ENCODE measurements around the gene ULK4.

The ULK4 gene

DNA sequence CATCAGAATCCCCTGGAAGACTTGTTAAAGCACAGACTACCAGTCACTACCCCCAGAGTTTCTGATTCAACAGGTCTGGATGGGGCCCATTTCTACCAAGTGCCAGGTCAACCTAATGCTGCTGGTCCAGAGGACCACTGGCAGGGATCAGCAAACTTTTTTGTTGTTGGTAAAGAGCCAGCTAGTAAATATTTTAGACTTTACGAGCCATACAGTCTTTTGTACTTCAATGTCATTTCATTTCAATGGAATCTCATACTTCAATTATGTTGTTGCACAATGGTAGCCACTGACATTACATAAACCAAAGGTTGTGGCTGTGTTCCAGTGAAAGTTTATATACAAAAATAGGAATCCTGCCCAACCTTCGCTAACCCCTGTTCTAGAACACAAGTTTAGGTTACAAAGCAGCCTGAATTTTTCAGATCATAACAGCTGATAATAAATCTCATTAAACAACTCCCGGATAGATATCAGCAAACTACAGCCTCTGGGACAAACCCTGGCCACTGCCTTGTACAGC lies 28.7 kb downstream of the ULK4 start:
- ATAC-seq (replicated peaks), result no peak
- DNase-seq, result no peak
- H3K4me3 Mint-ChIP-seq, result no peak overlapping the region
- H3K36me3 Mint-ChIP-seq (ENCODE audit: insufficient read depth), result peaks cover 7% of the 10 kb centered on the region
- H3K27ac Mint-ChIP-seq, result no peak overlapping the region
- no peaks in the 10 kb centered on the region for H3K27me3 Mint-ChIP-seq
- H3K4me1 Mint-ChIP-seq (ENCODE audit: low read depth in 2 of 2), result peaks cover under 1% of the 10 kb centered on the region in 2 donors
- H3K9me3 Mint-ChIP-seq, result no peaks in the 10 kb centered on the region

DNA sequence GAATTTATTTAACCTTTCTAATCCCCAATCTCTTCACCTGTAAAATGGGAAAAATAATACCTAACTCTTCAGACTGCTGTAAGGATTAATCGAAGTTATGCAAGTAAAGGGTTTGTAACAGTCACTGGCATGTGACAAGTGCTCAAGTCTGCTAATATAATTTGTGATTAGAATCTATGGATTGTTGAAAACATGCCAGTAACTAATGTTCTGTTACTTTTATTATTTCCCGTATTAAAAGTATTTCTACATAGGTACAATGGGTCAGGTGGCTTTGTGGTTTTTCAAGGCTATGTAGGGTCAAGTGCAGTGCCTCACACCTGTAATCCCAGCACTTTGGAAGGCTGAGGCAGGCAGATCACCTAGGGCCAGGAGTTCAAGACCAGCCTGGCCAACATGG lies 29.4 kb downstream of the ULK4 start:
- ATAC-seq (replicated peaks), result no peak
- Mint-ChIP-seq H3K4me1 (ENCODE audit: low read depth in 2 of 2) (peaks cover 4 to 6% of the 10 kb centered on the region in 2 donors), H3K27me3 (no peaks in the 10 kb centered on the region), H3K27ac (peak overlapping the region in 1 of 2 donors; percentile 32), H3K36me3 (ENCODE audit: insufficient read depth) (peaks cover 7% of the 10 kb centered on the region), H3K9me3 (no peaks in the 10 kb centered on the region), H3K4me3 (no peak overlapping the region)
- no peak for DNase-seq

DNA sequence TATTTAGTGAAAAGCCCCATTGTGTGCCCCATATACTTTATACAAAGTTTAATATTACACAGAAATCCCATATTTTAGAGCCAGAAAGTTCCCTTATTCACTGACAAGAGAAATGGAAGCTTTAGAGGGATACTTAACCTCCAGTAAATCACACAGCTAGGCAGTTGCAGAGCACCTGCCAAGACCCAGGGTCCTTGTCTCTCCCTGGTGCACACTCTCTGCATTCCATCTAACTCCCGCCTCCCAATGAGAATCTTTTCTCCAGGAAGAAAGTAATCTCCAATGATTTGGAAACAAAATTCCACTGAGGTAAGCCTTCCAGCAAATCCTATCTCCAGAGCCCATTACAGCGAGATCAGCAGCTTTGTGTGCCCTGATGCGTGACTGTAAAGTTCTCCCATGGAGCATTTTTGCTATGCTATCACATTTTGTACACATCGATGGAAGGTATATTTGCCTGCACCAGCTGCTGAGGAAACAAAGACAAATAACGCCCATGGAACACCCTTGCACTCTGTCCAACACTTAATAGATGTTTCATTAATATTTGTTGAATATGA lies 41.4 kb downstream of the ULK4 start:
- ATAC-seq (replicated peaks), result no peak
- no peaks in the 10 kb centered on the region for H3K9me3 Mint-ChIP-seq
- no peaks in the 10 kb centered on the region for H3K27me3 Mint-ChIP-seq
- peaks cover 30% of the 10 kb centered on the region for H3K36me3 Mint-ChIP-seq (ENCODE audit: insufficient read depth)
- no peak overlapping the region for H3K27ac Mint-ChIP-seq
- no peak for DNase-seq
- H3K4me3 Mint-ChIP-seq, result no peak overlapping the region
- peaks cover 0 to 3% of the 10 kb centered on the region in 2 donors for H3K4me1 Mint-ChIP-seq (ENCODE audit: low read depth in 2 of 2)

GRCh38 chr3:41915353-41915752 lies 46.5 kb downstream of the ULK4 start:
- DNase-seq (no peak), ATAC-seq (replicated peaks) (no peak)
- Mint-ChIP-seq H3K36me3 (ENCODE audit: insufficient read depth) (peaks cover 44% of the 10 kb centered on the region), H3K4me3 (no peak overlapping the region), H3K9me3 (no peaks in the 10 kb centered on the region), H3K27ac (no peak overlapping the region), H3K27me3 (no peaks in the 10 kb centered on the region), H3K4me1 (ENCODE audit: low read depth in 2 of 2) (no peaks in the 10 kb centered on the region)

DNA sequence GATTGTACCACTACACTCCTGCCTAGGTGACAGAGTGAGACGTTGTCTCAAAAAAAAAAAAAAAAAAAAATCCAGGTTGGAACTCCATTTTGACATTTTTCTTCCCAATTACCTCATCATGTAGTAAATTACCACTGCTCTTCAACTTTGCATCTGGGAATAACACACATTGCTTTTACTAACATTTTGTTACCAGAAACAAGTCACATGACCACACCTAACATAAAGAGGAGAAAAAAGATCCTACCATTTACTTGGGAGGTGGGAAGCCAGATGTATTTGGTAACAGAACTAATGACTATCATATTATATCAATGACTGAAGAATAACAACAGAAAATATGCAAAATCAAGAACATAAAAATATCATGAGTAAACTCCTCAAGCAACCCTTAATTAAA lies 49.6 kb downstream of the ULK4 start:
- H3K36me3 Mint-ChIP-seq (ENCODE audit: insufficient read depth), result peaks cover 36% of the 10 kb centered on the region
- H3K9me3 Mint-ChIP-seq, result no peaks in the 10 kb centered on the region
- H3K4me1 Mint-ChIP-seq (ENCODE audit: low read depth in 2 of 2), result no peaks in the 10 kb centered on the region
- H3K4me3 Mint-ChIP-seq, result no peak overlapping the region
- DNase-seq (no peak), ATAC-seq (replicated peaks) (no peak)
- no peak overlapping the region for H3K27ac Mint-ChIP-seq
- no peaks in the 10 kb centered on the region for H3K27me3 Mint-ChIP-seq

DNA sequence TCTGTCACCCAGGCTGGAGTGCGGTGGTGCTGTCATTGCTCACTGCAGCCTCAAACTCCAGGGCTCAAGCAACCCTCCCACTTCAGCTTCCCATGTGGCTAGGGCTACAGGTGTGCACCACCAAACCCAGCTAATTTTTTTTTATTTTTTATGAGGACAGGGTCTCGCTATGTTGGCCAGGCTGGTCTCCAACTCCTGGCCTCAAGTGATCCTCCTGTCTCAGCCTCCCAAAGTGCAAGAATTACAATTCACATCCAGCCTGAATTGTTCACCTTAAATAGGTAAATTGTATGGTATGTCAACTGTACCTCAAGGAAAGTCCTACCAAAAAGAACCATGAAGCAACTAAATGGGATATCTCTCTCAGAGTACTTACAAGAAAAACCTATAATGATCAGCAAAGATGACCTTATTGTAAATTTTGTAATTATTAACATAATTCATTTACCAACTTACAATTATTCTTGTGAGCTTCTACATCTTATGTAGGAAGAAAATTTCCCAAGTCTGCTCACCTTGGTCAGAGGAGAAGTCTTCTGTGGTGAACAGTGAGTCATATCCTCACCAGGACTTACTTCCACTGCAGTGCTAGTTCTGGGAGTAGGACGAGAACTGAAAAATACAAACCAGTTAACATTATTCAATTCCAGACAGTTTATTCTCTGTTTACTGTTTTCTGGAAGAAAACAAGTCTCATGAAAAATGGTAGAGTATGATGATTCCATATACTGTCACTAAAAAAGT lies 54.4 kb downstream of the ULK4 start:
- ATAC-seq (replicated peaks) (no peak), DNase-seq (no peak)
- no peak overlapping the region for H3K4me3 Mint-ChIP-seq
- no peak overlapping the region for H3K27ac Mint-ChIP-seq
- no peaks in the 10 kb centered on the region for H3K27me3 Mint-ChIP-seq
- no peaks in the 10 kb centered on the region for H3K4me1 Mint-ChIP-seq (ENCODE audit: low read depth in 2 of 2)
- peaks cover 44% of the 10 kb centered on the region for H3K36me3 Mint-ChIP-seq (ENCODE audit: insufficient read depth)
- no peaks in the 10 kb centered on the region for H3K9me3 Mint-ChIP-seq

GRCh38 chr3:41900265-41900664 lies 61.6 kb downstream of the ULK4 start:
- no peaks in the 10 kb centered on the region for H3K9me3 Mint-ChIP-seq
- no peak for DNase-seq
- H3K27me3 Mint-ChIP-seq, result no peaks in the 10 kb centered on the region
- no peak for ATAC-seq (replicated peaks)
- H3K4me1 Mint-ChIP-seq (ENCODE audit: low read depth in 2 of 2), result peaks cover 0 to 2% of the 10 kb centered on the region in 2 donors
- no peak overlapping the region for H3K27ac Mint-ChIP-seq
- H3K4me3 Mint-ChIP-seq, result no peak overlapping the region
- peaks cover 32% of the 10 kb centered on the region for H3K36me3 Mint-ChIP-seq (ENCODE audit: insufficient read depth)

DNA sequence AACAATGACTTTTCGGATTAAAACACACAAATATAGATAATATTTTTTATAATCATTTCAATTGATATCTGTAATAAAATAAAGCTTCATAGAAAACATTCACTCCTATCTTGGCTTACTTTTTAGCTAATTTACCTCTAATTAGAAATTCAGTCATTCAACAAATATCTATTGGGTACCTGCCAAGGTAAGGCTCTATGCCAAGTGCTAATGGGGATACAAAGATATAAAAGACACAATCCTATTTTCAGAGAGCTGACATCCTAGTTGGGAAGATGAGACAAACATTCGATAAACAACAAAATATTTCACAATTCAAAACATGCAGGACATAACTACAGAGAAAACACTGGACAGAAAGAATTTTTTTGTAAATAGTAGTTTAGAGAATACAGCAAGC lies 63.3 kb downstream of the ULK4 start:
- Mint-ChIP-seq H3K36me3 (ENCODE audit: insufficient read depth) (peaks cover 32% of the 10 kb centered on the region), H3K9me3 (no peaks in the 10 kb centered on the region), H3K4me3 (no peak overlapping the region), H3K4me1 (ENCODE audit: low read depth in 2 of 2) (peaks cover 0 to 2% of the 10 kb centered on the region in 2 donors), H3K27ac (no peak overlapping the region), H3K27me3 (no peaks in the 10 kb centered on the region)
- no peak for ATAC-seq (replicated peaks)
- no peak for DNase-seq

- peak; percentile 4 to 12 (median 11) for DNase-seq
Observed at GRCh38 chr3:41893977-41894376, 67.9 kb downstream of the ULK4 start.

GRCh38 chr3:41888368-41889076 lies 73.4 kb downstream of the ULK4 start:
- no peak overlapping the region for H3K4me3 Mint-ChIP-seq
- no peak for ATAC-seq (replicated peaks)
- H3K36me3 Mint-ChIP-seq (ENCODE audit: insufficient read depth), result no peaks in the 10 kb centered on the region
- no peaks in the 10 kb centered on the region for H3K27me3 Mint-ChIP-seq
- no peak overlapping the region for H3K27ac Mint-ChIP-seq
- peaks cover 0 to 5% of the 10 kb centered on the region in 2 donors for H3K4me1 Mint-ChIP-seq (ENCODE audit: low read depth in 2 of 2)
- DNase-seq, result no peak
- H3K9me3 Mint-ChIP-seq, result no peaks in the 10 kb centered on the region

More at GRCh38 chr3:41893977-41894376, 67.9 kb downstream of the ULK4 start:
- H3K36me3 Mint-ChIP-seq (ENCODE audit: insufficient read depth), result peaks cover 24% of the 10 kb centered on the region
- H3K4me1 Mint-ChIP-seq (ENCODE audit: low read depth in 2 of 2), result peaks cover 0 to 5% of the 10 kb centered on the region in 2 donors
- no peaks in the 10 kb centered on the region for H3K9me3 Mint-ChIP-seq
- no peaks in the 10 kb centered on the region for H3K27me3 Mint-ChIP-seq
- H3K27ac Mint-ChIP-seq, result no peak overlapping the region
- no peak for ATAC-seq (replicated peaks)
- no peak overlapping the region for H3K4me3 Mint-ChIP-seq

- no peak overlapping the region for H3K4me3 Mint-ChIP-seq
- DNase-seq (no peak), ATAC-seq (replicated peaks) (no peak)
- H3K27ac Mint-ChIP-seq, result no peak overlapping the region
- H3K9me3 Mint-ChIP-seq, result no peaks in the 10 kb centered on the region
- H3K4me1 Mint-ChIP-seq (ENCODE audit: low read depth in 2 of 2), result no peaks in the 10 kb centered on the region
- no peaks in the 10 kb centered on the region for H3K27me3 Mint-ChIP-seq
- no peaks in the 10 kb centered on the region for H3K36me3 Mint-ChIP-seq (ENCODE audit: insufficient read depth)
Observed at GRCh38 chr3:41882956-41883355, 78.9 kb downstream of the ULK4 start.

- Mint-ChIP-seq H3K27me3 (no peaks in the 10 kb centered on the region), H3K9me3 (no peaks in the 10 kb centered on the region), H3K4me1 (ENCODE audit: low read depth in 2 of 2) (no peaks in the 10 kb centered on the region), H3K36me3 (ENCODE audit: insufficient read depth) (no peaks in the 10 kb centered on the region), H3K27ac (no peak overlapping the region), H3K4me3 (no peak overlapping the region)
- DNase-seq (peak; percentile 8 to 33 (median 26)), ATAC-seq (replicated peaks) (no peak)
Observed at GRCh38 chr3:41881233-41881821, 80.6 kb downstream of the ULK4 start.

- no peak for DNase-seq
- no peaks in the 10 kb centered on the region for H3K9me3 Mint-ChIP-seq
- no peak for ATAC-seq (replicated peaks)
- no peaks in the 10 kb centered on the region for H3K4me1 Mint-ChIP-seq (ENCODE audit: low read depth in 2 of 2)
- H3K4me3 Mint-ChIP-seq, result no peak overlapping the region
- no peaks in the 10 kb centered on the region for H3K36me3 Mint-ChIP-seq (ENCODE audit: insufficient read depth)
- no peaks in the 10 kb centered on the region for H3K27me3 Mint-ChIP-seq
- H3K27ac Mint-ChIP-seq, result no peak overlapping the region
Observed at GRCh38 chr3:41880387-41880786, 81.5 kb downstream of the ULK4 start.
